H7 (cell line): Measurements from ENCODE around the gene RBPJL. TPM values are rescaled to one million over a fixed set of nuclear protein-coding genes. Genes with fewer than 3 reads are reported as not detected.

ENCODE experiments used
- DNase-seq: peaks from one replicate; pipeline ENCODE4 v3.0.0; 2012
- H3K27me3 ChIP-seq: 2 replicates; pipeline ENCODE4 v1.6.0; 2011; ENCODE audit warnings: mild to moderate bottlenecking, low read length; ENCODE audit not compliant: control insufficient read depth, insufficient read depth
- H3K36me3 ChIP-seq: replicated peaks from 2 replicates; pipeline ENCODE4 v1.5.1; 2011; ENCODE audit warnings: low read length; ENCODE audit not compliant: control insufficient read depth, insufficient read depth
- H3K4me3 ChIP-seq: 2 replicates; pipeline ENCODE4 v1.5.1; 2011; ENCODE audit warnings: low read depth, mild to moderate bottlenecking, control low read depth, low read length, moderate library complexity; ENCODE audit not compliant: insufficient read depth
- total RNA-seq: library from RNA; depleted of rRNA; stranded (reverse); fragments of >200 nt; shearing (Covaris generic); gene quantifications from 2 replicates; pipeline ENCODE4 v1.2.3, GENCODE V29; 2014

RBPJL gene
- total RNA-seq, 1 experiment from 2014 or later: not detected

DNA sequence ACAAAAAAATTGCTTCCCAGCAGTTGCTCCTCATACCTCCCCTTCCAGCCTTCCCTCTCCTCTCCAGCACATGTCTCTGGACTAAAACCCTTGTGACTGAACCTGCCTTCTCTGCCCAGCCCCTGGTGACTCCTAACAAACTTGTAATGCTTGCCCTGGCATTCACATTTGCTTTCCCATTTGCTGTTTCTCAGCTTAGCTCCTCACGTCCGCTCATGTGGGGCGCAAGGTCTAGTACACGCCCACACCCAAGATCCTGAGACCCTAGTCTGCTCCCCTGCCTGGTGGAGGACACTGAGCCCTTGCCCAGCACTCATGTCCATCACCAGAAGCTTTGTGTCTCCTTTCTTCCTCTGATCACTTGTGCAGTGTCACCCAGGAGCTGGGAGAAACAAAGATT, 18.3 kb upstream of the RBPJL start:
- no peak for DNase-seq
- no peaks in the 10 kb centered on the region for H3K36me3 ChIP-seq
- H3K4me3 ChIP-seq: no peak overlapping the region
- peaks cover 9% of the 10 kb centered on the region for H3K27me3 ChIP-seq

DNA sequence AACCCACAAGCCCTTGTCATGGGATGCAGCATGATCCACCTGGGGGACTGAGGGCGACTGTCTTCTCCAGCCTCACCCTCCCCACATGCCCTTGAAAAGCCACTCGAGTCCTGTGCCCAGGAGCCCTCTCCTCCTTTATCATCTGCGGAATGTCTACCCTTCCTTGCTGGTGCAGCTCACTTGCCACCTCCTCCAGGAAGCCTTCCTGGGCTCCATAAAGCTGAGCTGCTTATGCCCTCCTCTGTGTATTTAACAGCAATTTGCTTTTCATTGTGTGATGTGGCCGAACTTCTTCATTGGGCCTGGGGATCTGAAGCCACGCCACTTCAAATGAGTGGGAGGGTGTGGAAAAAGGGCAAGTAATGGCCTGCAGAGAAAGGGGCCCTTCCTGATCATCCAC, 17.8 kb upstream of the RBPJL start:
- DNase-seq: no peak
- no peak overlapping the region for H3K4me3 ChIP-seq
- H3K36me3 ChIP-seq: no peaks in the 10 kb centered on the region
- H3K27me3 ChIP-seq: peaks cover 9% of the 10 kb centered on the region

DNA sequence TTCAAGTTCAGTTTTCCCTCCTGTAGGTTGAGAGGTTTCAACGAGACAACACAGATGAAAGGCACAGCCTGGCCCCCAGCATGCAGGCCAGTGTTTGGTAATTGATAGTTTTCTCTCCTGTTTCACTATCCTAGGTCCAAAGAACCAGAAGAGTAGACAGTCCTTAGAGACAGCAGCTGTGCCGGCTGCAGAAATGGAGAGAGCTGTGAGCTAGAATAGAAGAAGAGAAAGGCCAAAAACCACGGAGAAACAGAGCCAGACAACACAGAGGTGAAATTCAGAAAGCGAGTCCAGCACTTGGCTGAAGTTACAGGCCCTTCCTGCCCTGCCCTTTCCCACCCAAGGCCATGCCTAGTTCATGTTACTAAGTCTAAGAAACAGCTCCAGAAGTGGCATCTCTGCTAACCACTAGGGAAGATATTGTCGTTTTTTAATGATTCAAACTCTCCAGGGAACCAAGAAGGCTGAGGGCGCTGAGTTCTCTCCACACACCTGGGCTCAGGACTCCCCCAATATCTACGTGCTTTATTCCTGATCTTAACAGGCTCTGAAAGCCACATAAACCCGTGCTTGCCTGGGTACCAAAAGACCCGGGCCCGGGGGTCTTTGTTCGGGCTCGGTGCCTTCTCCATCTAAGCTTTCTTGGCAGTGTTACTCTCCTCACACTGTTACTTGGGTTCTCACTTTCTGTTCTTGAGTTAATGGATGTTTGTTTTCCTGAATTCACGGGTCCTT, 16.5 kb upstream of the RBPJL start:
- DNase-seq: no peak
- no peak overlapping the region for H3K4me3 ChIP-seq

DNA sequence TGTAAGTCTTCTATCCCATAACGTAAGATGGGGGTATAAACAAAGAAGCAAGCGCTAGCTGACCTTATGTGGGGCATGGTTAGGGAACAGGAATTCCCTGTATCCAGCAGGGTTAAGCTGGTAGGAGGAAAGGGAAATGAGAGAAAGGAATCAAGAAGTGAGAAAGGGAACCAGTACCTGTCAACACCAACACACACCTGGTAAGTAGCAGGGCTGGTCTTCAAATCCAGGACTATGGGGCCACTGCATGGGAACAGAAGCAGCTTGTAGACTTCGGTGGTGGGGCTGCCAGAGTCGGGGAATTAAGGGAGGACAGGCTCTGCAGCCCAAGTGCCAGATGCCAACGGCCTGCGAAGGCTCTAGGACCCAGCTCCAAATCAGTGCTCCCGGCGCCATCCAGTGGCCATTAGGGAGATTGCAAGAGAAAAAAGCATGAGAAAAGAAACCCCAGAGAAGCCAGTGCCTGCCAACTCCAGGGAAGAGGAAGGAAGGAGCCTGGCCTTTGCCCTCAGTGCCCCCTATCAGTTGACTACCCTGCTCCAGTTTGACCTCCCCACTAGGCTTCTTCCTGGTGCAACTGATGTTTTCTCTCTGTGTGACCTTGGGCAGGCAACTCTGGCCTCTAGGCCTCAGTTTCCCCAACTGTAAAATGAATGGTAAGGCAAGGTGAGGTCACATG, 15.8 kb upstream of the RBPJL start:
- DNase-seq: peak; percentile 86
- H3K36me3 ChIP-seq: no peaks in the 10 kb centered on the region

More for the DNA sequence above, 16.5 kb upstream of the RBPJL start:
- Histone ChIP-seq H3K27me3 (peaks cover 9% of the 10 kb centered on the region), H3K36me3 (no peaks in the 10 kb centered on the region)

DNA sequence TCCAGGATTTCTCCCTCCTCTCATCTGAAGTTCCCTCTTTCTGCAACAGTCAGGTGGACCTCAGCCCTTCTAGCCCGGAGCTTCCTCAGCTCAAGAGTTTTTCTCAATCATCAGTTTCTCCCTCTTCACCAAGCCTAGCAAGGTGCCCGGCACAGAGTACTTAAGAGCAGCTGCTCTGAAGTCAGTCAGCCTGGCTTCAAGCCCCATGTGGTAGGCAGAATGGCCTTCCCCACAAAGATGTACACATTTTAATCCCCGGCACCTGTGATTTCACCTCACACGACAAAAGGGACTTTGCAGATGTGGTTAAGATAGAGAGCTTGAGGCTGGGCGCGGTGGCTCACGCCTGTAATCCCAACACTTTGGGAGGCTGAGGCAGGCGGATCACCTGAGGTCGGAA, 15.1 kb upstream of the RBPJL start:
- no peak for DNase-seq
- H3K27me3 ChIP-seq: peaks cover 9% of the 10 kb centered on the region
- H3K36me3 ChIP-seq: no peaks in the 10 kb centered on the region
- H3K4me3 ChIP-seq: no peak overlapping the region

More for the DNA sequence above, 15.8 kb upstream of the RBPJL start:
- H3K4me3 ChIP-seq: no peak overlapping the region
- H3K27me3 ChIP-seq: peaks cover 9% of the 10 kb centered on the region

DNA sequence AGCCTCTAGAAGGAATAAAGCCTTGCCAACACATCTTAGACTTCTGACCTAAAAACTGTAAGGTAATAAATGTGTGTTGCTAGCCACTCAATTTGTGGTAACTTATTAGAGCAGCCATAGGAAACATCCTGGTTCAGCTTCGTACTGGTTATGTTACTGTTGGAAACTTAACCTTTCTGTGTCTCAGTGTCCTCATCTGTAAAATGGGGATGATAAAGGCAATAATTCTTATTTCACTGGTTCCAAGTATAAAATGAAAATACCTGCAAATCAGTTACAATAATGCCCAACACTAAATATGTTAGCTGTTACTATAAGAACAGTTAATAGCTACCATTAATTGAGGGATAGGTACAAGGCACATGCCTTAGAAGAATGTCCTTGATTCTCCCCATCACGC, 14.3 kb upstream of the RBPJL start:
- Histone ChIP-seq H3K4me3 (no peak overlapping the region), H3K36me3 (no peaks in the 10 kb centered on the region), H3K27me3 (peaks cover 9% of the 10 kb centered on the region)
- no peak for DNase-seq

DNA sequence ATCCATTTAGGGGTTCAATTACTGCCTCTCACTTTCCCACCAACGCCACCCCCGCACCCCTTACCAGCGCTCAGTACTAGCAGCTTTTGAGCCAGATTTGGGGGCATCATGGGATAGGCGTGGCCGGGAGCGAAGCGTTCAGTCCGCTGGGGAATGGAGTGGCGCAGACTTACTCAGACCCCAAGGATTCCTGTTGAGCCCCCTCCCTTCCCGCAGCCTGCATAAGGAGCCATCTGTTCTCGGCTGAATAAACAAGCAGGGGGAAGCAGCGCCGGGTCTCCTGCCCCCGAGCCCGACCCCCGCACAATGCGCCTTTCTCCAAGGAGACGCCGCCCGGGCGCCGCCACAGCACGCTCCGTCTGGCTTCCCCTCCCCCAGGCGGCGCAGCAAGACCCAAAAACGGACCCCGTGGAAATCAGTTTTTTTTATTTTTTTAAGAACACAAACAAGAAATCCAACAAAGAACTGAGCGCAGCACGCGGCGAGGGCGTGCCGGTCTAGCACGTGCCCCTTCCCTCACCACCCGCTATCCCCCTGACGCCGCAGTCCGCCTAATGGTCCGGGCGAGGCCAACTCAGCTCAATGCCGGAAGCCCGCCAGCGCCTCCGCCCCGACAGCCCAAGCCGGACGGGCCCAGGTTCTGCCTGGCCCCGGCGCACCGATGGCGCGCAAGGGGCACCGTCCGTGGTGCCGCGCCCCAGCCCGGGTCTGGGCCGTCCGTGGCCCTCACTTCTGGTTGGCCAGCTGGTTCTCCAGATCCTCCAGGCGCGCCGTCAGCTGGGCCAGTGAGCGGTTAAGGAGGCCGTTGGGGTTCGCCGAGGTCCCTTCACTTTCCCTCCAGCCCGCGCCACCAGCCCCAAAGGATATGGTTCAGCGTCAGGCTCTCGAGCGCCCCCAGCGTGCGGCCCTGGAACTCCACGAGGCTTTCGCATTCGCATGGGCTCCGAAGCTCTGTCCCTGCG, 13.3 kb upstream of the RBPJL start:
- Histone ChIP-seq H3K4me3 (peak overlapping the region; percentile 60), H3K27me3 (peaks cover 9% of the 10 kb centered on the region), H3K36me3 (no peaks in the 10 kb centered on the region)
- peak; percentile 95 for DNase-seq

DNA sequence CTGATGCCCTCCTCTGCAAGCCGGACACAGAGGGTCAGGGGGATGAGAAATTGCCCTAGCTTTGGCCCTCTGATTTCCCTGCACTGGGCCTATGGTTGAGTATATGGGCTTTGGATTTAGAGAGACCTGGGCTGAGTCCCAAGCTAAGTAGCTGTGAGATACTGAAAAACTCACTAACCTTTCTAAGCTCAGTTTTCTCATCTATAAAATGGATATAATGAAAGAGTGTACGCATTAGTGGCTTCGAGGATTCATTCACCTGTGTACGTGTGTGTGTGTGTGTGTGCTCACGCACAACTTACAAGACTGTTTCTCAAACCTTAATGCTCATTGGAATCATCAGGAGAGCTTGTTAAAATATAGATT, 12.7 kb upstream of the RBPJL start:
- H3K36me3 ChIP-seq: no peaks in the 10 kb centered on the region
- no peak overlapping the region for H3K4me3 ChIP-seq
- no peak for DNase-seq
- peaks cover 9% of the 10 kb centered on the region for H3K27me3 ChIP-seq

DNA sequence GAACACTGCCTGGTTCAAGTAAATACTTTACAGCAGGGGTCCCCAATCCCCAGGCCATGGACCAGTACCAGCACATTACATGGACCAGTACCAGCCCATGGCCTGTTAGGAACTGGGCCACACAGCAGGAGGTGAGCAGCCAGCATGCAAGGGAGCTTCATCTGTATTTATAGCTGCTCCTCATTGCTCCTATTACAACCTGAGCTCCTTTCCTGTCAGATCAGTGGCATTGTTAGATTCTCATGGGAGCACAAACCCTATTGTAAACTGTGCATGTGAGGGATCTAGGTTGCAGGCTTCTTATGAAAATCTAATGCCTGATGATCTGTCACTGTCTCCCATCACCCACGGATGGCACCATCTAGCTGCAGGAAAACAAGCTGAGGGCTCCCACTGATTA, 12.0 kb upstream of the RBPJL start:
- Histone ChIP-seq H3K36me3 (no peaks in the 10 kb centered on the region), H3K27me3 (peaks cover 9% of the 10 kb centered on the region), H3K4me3 (no peak overlapping the region)
- no peak for DNase-seq

DNA sequence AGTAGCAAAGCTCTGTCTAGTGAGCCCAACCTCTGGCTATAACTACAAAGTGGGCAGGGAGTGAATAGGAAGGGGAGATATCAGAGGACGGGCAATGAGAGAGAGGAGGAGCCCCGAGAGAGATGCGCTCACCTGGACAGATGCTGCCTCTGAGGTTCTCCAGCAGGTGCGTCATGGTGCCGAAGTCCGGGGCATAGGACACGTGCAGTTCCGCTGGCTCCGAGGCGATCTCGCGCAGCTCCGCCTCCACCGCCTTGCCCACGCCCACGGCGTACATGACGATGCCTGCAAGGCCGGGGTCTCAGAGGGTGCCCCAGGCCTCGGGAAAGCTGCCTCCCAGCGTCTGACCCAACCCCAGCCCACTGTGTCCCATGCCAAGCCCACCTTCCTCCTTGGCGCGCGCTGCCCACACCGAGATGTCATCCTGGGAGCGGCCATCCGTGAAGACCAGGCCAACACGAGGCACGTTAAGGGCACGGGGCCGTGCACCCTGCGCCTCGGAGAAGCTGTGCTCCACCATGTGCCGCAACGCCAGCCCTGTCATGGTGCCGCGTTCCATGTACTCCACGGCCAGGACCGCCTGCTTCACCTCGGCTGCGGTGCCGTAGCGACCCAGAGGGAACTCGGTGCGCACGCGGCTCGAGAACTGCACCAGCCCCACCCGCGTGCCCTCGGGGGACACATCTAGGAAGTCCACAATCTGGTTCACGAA, 8.7 kb upstream of the RBPJL start:
- Histone ChIP-seq H3K4me3 (no peak overlapping the region), H3K36me3 (no peaks in the 10 kb centered on the region), H3K27me3 (peaks cover 2% of the 10 kb centered on the region)
- DNase-seq: no peak

DNA sequence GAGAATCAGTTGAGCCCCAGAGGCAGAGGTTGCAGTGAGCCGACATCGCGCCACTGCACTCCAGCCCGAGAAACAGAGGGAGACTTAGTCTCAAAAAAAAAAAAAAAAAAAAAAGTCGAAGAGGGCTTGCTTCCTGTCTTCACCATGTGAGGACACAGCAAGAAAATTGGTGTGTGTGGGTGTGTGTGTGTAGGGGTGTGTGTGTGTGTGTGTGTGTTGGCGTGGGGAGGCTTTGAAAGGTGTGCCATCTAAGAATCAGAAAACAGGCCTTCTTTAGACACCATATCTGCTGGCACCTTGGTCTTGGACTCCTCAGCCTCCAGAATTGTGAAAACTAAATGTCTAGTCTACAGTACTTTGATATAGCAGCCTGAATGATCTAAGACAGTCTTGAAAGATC, 6.9 kb upstream of the RBPJL start:
- H3K27me3 ChIP-seq: no peaks in the 10 kb centered on the region
- no peaks in the 10 kb centered on the region for H3K36me3 ChIP-seq
- H3K4me3 ChIP-seq: no peak overlapping the region
- no peak for DNase-seq

DNA sequence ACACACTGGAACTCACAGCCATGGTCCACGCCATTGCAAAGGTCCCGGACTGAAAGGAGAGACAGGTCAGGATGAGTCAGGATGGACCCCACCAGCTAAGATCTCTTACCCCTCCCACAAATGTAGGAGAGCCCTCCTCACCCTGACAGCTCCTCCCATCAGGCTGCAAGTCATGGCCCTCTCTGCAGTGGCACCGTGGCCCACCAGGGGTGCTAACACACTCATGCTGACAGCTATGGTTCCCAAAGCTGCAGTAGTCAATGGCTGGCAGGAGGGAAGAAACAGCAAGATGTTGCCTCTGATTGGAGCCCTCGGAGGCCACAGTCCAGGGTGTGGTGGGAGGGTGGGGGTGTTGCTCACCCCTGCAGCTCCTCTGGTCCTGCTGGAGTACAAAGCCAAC, 5.7 kb upstream of the RBPJL start:
- no peaks in the 10 kb centered on the region for H3K36me3 ChIP-seq
- peak; percentile 86 for DNase-seq
- H3K4me3 ChIP-seq: no peak overlapping the region
- no peaks in the 10 kb centered on the region for H3K27me3 ChIP-seq

DNA sequence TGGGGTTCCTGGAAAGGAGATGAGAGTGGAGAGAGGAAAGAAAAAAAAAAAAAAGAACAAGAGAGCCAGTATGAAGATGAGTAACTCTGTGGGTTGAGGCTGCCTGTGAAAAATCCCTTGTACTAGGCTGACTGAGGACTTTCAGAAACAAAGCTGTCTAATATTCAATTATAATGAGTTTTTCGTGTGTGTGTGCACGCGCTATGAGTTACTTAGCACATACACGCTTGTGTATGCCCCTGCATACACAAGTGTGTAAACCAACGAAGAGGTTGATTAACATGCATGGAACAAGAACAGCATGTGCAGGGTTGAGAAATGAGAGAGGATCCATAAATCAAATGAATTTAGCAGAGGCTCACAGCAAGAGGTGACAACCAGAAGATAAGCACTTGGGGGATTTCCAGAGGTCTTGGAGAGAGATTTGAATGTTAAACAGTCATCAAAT, 4.8 kb upstream of the RBPJL start:
- DNase-seq: no peak
- no peak overlapping the region for H3K4me3 ChIP-seq
- no peaks in the 10 kb centered on the region for H3K36me3 ChIP-seq
- peaks cover 3% of the 10 kb centered on the region; the same call in 1 of the 2 replicates for H3K27me3 ChIP-seq
